ENCODE results near the gene MEIKIN. TPM values are rescaled to one million over a fixed set of nuclear protein-coding genes. Genes with fewer than 3 reads are reported as not detected.

MEIKIN gene
- polyA plus RNA-seq, 1 donor: not detected

GRCh38 chr5:131973089-131973712, 27.7 kb upstream of the MEIKIN start:
- DNase-seq (ENCODE audit: low read depth): no peak

GRCh38 chr5:131968396-131968954, 23.0 kb upstream of the MEIKIN start:
- DNase-seq (ENCODE audit: low read depth): no peak

- DNase-seq (ENCODE audit: low read depth): no peak
Observed at GRCh38 chr5:131966551-131966950, 21.1 kb upstream of the MEIKIN start.

- no peak for DNase-seq (ENCODE audit: low read depth)
Observed at GRCh38 chr5:131965826-131966415, 20.5 kb upstream of the MEIKIN start.

GRCh38 chr5:131959906-131960305, 14.4 kb upstream of the MEIKIN start:
- no peak for DNase-seq (ENCODE audit: low read depth)

- no peak for DNase-seq (ENCODE audit: low read depth)
Observed at GRCh38 chr5:131959136-131959535, 13.7 kb upstream of the MEIKIN start.

GRCh38 chr5:131957721-131958441, 12.4 kb upstream of the MEIKIN start:
- no peak for DNase-seq (ENCODE audit: low read depth)

GRCh38 chr5:131953969-131954368, 8.5 kb upstream of the MEIKIN start:
- no peak for DNase-seq (ENCODE audit: low read depth)

- no peak for DNase-seq (ENCODE audit: low read depth)
Observed at GRCh38 chr5:131952301-131952857, 6.9 kb upstream of the MEIKIN start.

- DNase-seq (ENCODE audit: low read depth): no peak
Observed at GRCh38 chr5:131950706-131951105, 5.2 kb upstream of the MEIKIN start.

- DNase-seq (ENCODE audit: low read depth): no peak
Observed at GRCh38 chr5:131947445-131947844, 2.0 kb upstream of the MEIKIN start.

- no peak for DNase-seq (ENCODE audit: low read depth)
Observed at GRCh38 chr5:131944702-131945550, 537 bp downstream of the MEIKIN start.

GRCh38 chr5:131943916-131944315, 1.5 kb downstream of the MEIKIN start:
- DNase-seq (ENCODE audit: low read depth): no peak

- no peak for DNase-seq (ENCODE audit: low read depth)
Observed at GRCh38 chr5:131942016-131942415, 3.4 kb downstream of the MEIKIN start.

- DNase-seq (ENCODE audit: low read depth): no peak
Observed at GRCh38 chr5:131939690-131940345, 5.6 kb downstream of the MEIKIN start.

- no peak for DNase-seq (ENCODE audit: low read depth)
Observed at GRCh38 chr5:131932235-131932634, 13.2 kb downstream of the MEIKIN start.

- no peak for DNase-seq (ENCODE audit: low read depth)
Observed at GRCh38 chr5:131928957-131929356, 16.5 kb downstream of the MEIKIN start.

- no peak for DNase-seq (ENCODE audit: low read depth)
Observed at GRCh38 chr5:131926168-131926567, 19.3 kb downstream of the MEIKIN start.

GRCh38 chr5:131916481-131916880, 29.0 kb downstream of the MEIKIN start:
- DNase-seq (ENCODE audit: low read depth): no peak

GRCh38 chr5:131914472-131914871, 31.0 kb downstream of the MEIKIN start:
- DNase-seq (ENCODE audit: low read depth): no peak

GRCh38 chr5:131913603-131914002, 31.9 kb downstream of the MEIKIN start:
- no peak for DNase-seq (ENCODE audit: low read depth)

Data from forelimb muscle (tissue), 1 donor.